Kidney (tissue), 14 donors: ENCODE data around the gene EXPH5. TPM values are rescaled to one million over a fixed set of nuclear protein-coding genes. Genes with fewer than 3 reads are reported as not detected.

Source experiments
- DNase-seq, 5 donors: peaks; one replicate each; pipeline ENCODE4 v3.0.0-alpha.2; 2013 to 2020
- FAIRE-seq: peaks from 2 replicates; lab custom pipeline; 2012; peaks lifted over from hg19 to GRCh38; lab: Jason Lieb, UNC
- H3K27ac ChIP-seq, 2 donors: one replicate each; pipeline ENCODE4 v1.7.0; 2013; ENCODE audit warnings: low read depth in 2 of 2, low read length in 2 of 2, inconsistent platforms in 1 of 2
- H3K27me3 ChIP-seq: one replicate; pipeline ENCODE4 v1.7.1; 2013; ENCODE audit warnings: low read length, inconsistent platforms; ENCODE audit not compliant: control insufficient read depth, insufficient read depth
- H3K36me3 ChIP-seq, 3 donors: one replicate each; pipeline versions ENCODE4 v1.7.0 to v1.7.1; 2013; ENCODE audit warnings: low read length in 3 of 3, control low read depth in 1 of 3, inconsistent platforms in 1 of 3; ENCODE audit not compliant: insufficient read depth in 3 of 3, control insufficient read depth in 2 of 3
- H3K4me1 ChIP-seq, 3 donors: one replicate each; pipeline versions ENCODE4 v1.7.0 to v1.7.1; 2013; ENCODE audit warnings: low read length in 3 of 3, inconsistent platforms in 1 of 3, low read depth in 1 of 3; ENCODE audit not compliant: control insufficient read depth in 2 of 3, insufficient read depth in 2 of 3
- H3K4me3 ChIP-seq, 3 donors: one replicate each; pipeline versions ENCODE4 v1.7.0 to v1.8.1; 2013; ENCODE audit warnings: low read length in 3 of 3, control low read depth in 1 of 3, inconsistent platforms in 1 of 3
- H3K9ac ChIP-seq, 3 donors: one replicate each; pipeline versions ENCODE4 v1.7.0 to v1.7.1; 2013; ENCODE audit warnings: low read length in 3 of 3, control low read depth in 1 of 3, inconsistent platforms in 1 of 3
- H3K9me3 ChIP-seq, 3 donors: one replicate each; pipeline versions ENCODE4 v1.7.0 to v1.7.1; 2013; ENCODE audit warnings: low read length in 3 of 3, control low read depth in 1 of 3, inconsistent platforms in 1 of 3; ENCODE audit not compliant: control insufficient read depth in 2 of 3, insufficient read depth in 1 of 3
- CTCF ChIP-seq: IDR thresholded peaks from 3 replicates; pipeline ENCODE4 v1.5.1; 2012; ENCODE audit warnings: mild to moderate bottlenecking, moderate library complexity, borderline replicate concordance; ENCODE audit not compliant: insufficient read depth; ENCODE audit errors: extremely low read depth
- intact Hi-C: fragments of 100-400 bp; cut with DNase I; formaldehyde crosslinking; loops from one replicate; pipeline ENCODE4 v1.11.1; 2022
- polyA plus RNA-seq: library from polyadenylated mRNA; stranded (reverse); fragments of 350-450 nt; fragmentation: Illumina TruSeq; extraction: RNeasy Lipid Tissue Mini Kit (QIAGEN cat#74804); gene quantifications from one replicate; pipeline ENCODE4 v1.2.3, GENCODE V29; 2014; ENCODE audit warnings: low read depth, low replicate concordance; ENCODE audit not compliant: insufficient read depth
- total RNA-seq: library from RNA; stranded (reverse); fragmentation: NEBNext Ultra II Directional; extraction: Animal tissue kit (Norgen Biotek cat#: 25700); gene quantifications from one replicate; pipeline ENCODE4 v1.2.1, GENCODE V29; 2021
- donor health status: control.
- donor health status: control.
- donor health status: control.
- donor health status: control.
- donor health status: control.
- donor health status: DM: yes; HTN: yes; CAD: no.
- donor health status: Normal renal cell carcinoma (clear cell type).

The EXPH5 gene
- total and polyA plus RNA-seq, 2 donors from 2014 or later = 2.2 to 9.5 TPM

- intact Hi-C loops = no loop called here
- no peak overlapping the region for H3K9ac ChIP-seq
- H3K4me1 ChIP-seq = peaks cover 0 to 5% (median 4%) of the 10 kb centered on the region in 3 donors
- H3K36me3 ChIP-seq = no peaks in the 10 kb centered on the region
- DNase-seq = no peak
- TF ChIP-seq CTCF = no peak
- no peak overlapping the region for H3K4me3 ChIP-seq
- H3K27me3 ChIP-seq = no peaks in the 10 kb centered on the region
- H3K9me3 ChIP-seq = no peaks in the 10 kb centered on the region
- no peak overlapping the region for H3K27ac ChIP-seq
- FAIRE-seq = no peak
Measured at GRCh38 chr11:108535384-108535955, 58.1 kb downstream of the EXPH5 start.

- Histone ChIP-seq H3K27ac (no peak overlapping the region), H3K4me3 (no peak overlapping the region), H3K4me1 (peaks cover 0 to 5% (median 4%) of the 10 kb centered on the region in 3 donors), H3K9ac (no peak overlapping the region), H3K27me3 (no peaks in the 10 kb centered on the region), H3K9me3 (no peaks in the 10 kb centered on the region), H3K36me3 (no peaks in the 10 kb centered on the region)
- intact Hi-C loops = no loop called here
- DNase-seq = no peak
- FAIRE-seq = no peak
- TF ChIP-seq CTCF = no peak
Measured at GRCh38 chr11:108534274-108534882, 59.2 kb downstream of the EXPH5 start.

GRCh38 chr11:108530426-108530825 is 63.1 kb downstream of the EXPH5 start:
- no peaks in the 10 kb centered on the region for H3K9me3 ChIP-seq
- no peak overlapping the region for H3K27ac ChIP-seq
- H3K36me3 ChIP-seq = no peaks in the 10 kb centered on the region
- intact Hi-C loops = no loop called here
- H3K4me3 ChIP-seq = no peak overlapping the region
- DNase-seq = no peak
- H3K27me3 ChIP-seq = no peaks in the 10 kb centered on the region
- H3K9ac ChIP-seq = no peak overlapping the region
- no peak for FAIRE-seq
- H3K4me1 ChIP-seq = no peaks in the 10 kb centered on the region
- TF ChIP-seq CTCF = no peak
